Omental fat pad (tissue), 4 donors: ENCODE data around the gene GPC3. TPM values are rescaled to one million over a fixed set of nuclear protein-coding genes. Genes with fewer than 3 reads are reported as not detected.

Experiments used
- ATAC-seq: fragments of 150-250 bp; one replicate; pipeline ENCODE4 v1.9.1; 2016; ENCODE audit warnings: mild to moderate bottlenecking, moderate library complexity; ENCODE audit not compliant: low FRiP score
- DNase-seq: peaks from one replicate; pipeline ENCODE4 v3.0.0-alpha.2; 2019; ENCODE audit warnings: low spot score
- total RNA-seq, 4 donors: library from RNA; depleted of rRNA; stranded (reverse); fragments of >200 nt; gene quantifications; one replicate each; pipeline ENCODE4 v1.1.0, GENCODE V29; 2016
- TF ChIP-seq, protein P1 (sequence below), 3 donors: fragments of 450-650 bp; IDR thresholded peaks; one replicate each; pipeline ENCODE4 v1.5.1; 2016 to 2017; ENCODE audit warnings: antibody characterized with exemption in 3 of 3, mild to moderate bottlenecking in 3 of 3, moderate library complexity in 2 of 3

Gene GPC3
- total RNA-seq, 4 donors from 2014 or later = 48.9 to 146 (median 77.1) TPM

GRCh38 chrX:133838761-133839676, 146.4 kb downstream of the GPC3 start:
- ATAC-seq (no peak), DNase-seq (no peak)
- TF ChIP-seq, protein P1, sequence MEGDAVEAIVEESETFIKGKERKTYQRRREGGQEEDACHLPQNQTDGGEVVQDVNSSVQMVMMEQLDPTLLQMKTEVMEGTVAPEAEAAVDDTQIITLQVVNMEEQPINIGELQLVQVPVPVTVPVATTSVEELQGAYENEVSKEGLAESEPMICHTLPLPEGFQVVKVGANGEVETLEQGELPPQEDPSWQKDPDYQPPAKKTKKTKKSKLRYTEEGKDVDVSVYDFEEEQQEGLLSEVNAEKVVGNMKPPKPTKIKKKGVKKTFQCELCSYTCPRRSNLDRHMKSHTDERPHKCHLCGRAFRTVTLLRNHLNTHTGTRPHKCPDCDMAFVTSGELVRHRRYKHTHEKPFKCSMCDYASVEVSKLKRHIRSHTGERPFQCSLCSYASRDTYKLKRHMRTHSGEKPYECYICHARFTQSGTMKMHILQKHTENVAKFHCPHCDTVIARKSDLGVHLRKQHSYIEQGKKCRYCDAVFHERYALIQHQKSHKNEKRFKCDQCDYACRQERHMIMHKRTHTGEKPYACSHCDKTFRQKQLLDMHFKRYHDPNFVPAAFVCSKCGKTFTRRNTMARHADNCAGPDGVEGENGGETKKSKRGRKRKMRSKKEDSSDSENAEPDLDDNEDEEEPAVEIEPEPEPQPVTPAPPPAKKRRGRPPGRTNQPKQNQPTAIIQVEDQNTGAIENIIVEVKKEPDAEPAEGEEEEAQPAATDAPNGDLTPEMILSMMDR (IDR thresholded peaks at IDR 0.05) = no peak

DNA sequence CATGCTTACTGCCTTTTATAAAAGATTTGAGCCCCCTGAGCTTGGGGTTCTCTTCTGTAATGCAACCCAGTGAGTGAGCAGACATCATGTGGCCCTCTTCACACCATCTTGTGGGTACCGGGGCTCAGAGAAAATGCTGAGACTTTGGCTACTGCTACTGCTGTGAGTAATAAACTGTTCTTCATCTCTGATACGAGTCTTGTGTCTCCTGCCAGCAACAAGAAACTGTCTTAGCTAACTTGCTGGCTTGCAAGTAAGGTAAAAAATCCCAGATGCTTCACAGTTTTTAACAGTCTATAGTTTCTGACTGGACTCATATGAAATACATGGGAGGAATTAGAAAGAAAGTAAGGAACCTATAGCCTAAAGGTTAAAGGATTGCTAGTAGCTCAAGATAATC, 148.3 kb downstream of the GPC3 start:
- ATAC-seq (no peak), DNase-seq (no peak)
- TF ChIP-seq, protein P1 (IDR thresholded peaks at IDR 0.05) = no peak

- DNase-seq = no peak
- TF ChIP-seq, protein P1 (IDR thresholded peaks at IDR 0.05) = no peak
- ATAC-seq = no peak
These were observed 148.8 kb downstream of the GPC3 start for GRCh38 chrX:133836561-133836960.

- ATAC-seq = no peak
- TF ChIP-seq, protein P1 (IDR thresholded peaks at IDR 0.05) = no peak
- no peak for DNase-seq
These were observed 150.6 kb downstream of the GPC3 start for GRCh38 chrX:133834771-133835170.

DNA sequence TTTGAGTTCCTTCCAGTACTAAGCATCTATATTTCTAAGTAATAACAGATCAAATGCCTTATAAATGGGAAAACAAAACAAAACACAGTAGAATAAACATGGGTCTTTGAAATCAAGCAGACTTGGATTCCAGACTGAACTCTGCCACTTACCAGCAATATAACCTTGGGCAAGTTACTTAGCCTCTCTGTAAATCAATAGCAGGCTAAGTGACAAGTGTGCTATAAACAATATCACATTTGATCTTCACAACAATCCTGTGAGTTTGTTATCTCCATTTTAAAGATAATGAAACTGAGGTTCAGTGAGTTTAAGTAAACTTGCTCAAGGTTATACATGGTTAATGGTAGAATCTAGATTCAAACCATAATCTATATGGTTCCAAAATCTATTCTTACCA, 165.8 kb downstream of the GPC3 start:
- TF ChIP-seq, protein P1 (IDR thresholded peaks at IDR 0.05) = no peak
- no peak for ATAC-seq

DNA sequence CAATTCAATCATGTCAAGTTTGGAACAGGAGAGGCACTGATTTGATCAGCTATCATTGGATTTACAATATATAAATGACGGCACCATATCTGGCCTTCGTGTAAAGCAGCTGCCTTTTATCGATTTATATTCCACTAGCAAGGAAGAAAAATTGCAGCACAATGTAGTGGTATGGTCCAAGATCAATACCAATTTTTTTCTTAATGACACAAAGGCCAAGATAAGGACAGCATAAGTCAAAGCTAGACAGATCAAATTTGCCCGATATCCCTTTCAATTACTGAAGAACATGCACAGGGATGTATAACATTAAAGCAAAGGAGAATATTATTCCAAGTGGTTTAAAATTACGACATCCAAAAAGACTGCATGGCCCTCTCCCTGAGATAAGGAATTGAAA, 167.4 kb downstream of the GPC3 start:
- ATAC-seq (no peak), DNase-seq (no peak)
- TF ChIP-seq, protein P1 (IDR thresholded peaks at IDR 0.05) = no peak

More for the DNA sequence above, 165.8 kb downstream of the GPC3 start:
- no peak for DNase-seq

DNA sequence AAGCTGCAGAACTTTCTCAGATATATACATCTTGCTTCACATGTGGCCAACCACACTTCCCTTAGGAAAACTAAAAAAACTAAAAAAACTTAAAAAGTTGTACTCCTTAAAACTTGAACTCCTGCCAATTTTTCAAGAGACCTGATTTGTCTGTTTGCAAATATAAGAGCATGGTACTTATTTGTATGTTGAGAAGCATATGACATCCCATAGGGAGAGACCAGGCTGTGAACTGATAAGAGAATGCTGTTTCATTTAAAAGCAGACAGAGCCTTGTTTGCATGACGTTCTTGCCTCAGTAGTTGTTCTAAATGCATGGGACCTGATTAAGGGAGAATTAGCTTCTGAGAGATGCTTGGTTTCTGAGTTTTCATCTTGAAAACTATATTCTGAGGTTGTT, 169.9 kb downstream of the GPC3 start:
- DNase-seq (no peak), ATAC-seq (no peak)
- TF ChIP-seq, protein P1 (IDR thresholded peaks at IDR 0.05) = no peak
